ENCODE data around the gene DRAXIN. TPM values are rescaled to one million over a fixed set of nuclear protein-coding genes. Genes with fewer than 3 reads are reported as not detected.

Gene DRAXIN
- total RNA-seq, 1 donor from 2014 or later = 137 TPM

Other genes starting within 250 kb of the DRAXIN start
- gene DISP3, start 212.6 kb upstream of the DRAXIN start, total RNA-seq = 12.2 TPM
- 6.1 TPM for gene FBXO2, start 37.3 kb upstream of the DRAXIN start, total RNA-seq
- gene FBXO44, start 36.8 kb upstream of the DRAXIN start, total RNA-seq = 33.0 TPM
- gene FBXO6, start 27.5 kb upstream of the DRAXIN start, total RNA-seq = 5.3 TPM
- gene MAD2L2, start 10.6 kb upstream of the DRAXIN start, total RNA-seq = 54.2 TPM
- gene AGTRAP, start 44.4 kb downstream of the DRAXIN start, total RNA-seq = 2.4 TPM
- gene C1orf167, start 70.5 kb downstream of the DRAXIN start, total RNA-seq = not detected
- 24.5 TPM for gene MTHFR, start 114.3 kb downstream of the DRAXIN start, total RNA-seq
- 14.7 TPM for gene CLCN6, start 114.5 kb downstream of the DRAXIN start, total RNA-seq
- 3.3 TPM for gene NPPA, start 156.1 kb downstream of the DRAXIN start, total RNA-seq
- gene NPPB, start 167.2 kb downstream of the DRAXIN start, total RNA-seq = 0.41 TPM
- 20.0 TPM for gene KIAA2013, start 234.7 kb downstream of the DRAXIN start, total RNA-seq
- 15.5 TPM for gene PLOD1, start 243.0 kb downstream of the DRAXIN start, total RNA-seq